OCI-LY1 (cell line): ENCODE data around the gene FREY1.

Experiments
- H2AFZ ChIP-seq: fragments of 200-600 bp; sonication (generic), shearing (Covaris generic); 2 replicates; pipeline ENCODE4 v1.6.0; 2014; ENCODE audit warnings: antibody characterized with exemption, mild to moderate bottlenecking, low read length
- H3F3A ChIP-seq: fragments of 200-600 bp; sonication (generic), shearing (Covaris generic); 2 replicates; pipeline ENCODE4 v1.6.0; 2014; ENCODE audit warnings: mild to moderate bottlenecking, antibody characterized with exemption, low read length, moderate library complexity; ENCODE audit not compliant: insufficient read depth
- H3K27ac ChIP-seq: fragments of 200-600 bp; sonication (generic); 2 replicates; pipeline ENCODE4 v1.5.1; 2014; ENCODE audit warnings: low read length, mixed run types, mild to moderate bottlenecking, low read depth; ENCODE audit not compliant: poor library complexity, severe bottlenecking
- H3K27me3 ChIP-seq: fragments of 200-600 bp; sonication (generic); 2 replicates; pipeline ENCODE4 v1.6.0; 2014; ENCODE audit warnings: antibody characterized with exemption, mild to moderate bottlenecking, low read length, moderate library complexity; ENCODE audit not compliant: insufficient read depth
- H3K36me3 ChIP-seq: fragments of 200-600 bp; sonication (generic); 2 replicates; pipeline ENCODE4 v1.6.1; 2014; ENCODE audit warnings: mild to moderate bottlenecking, antibody characterized with exemption, low read length, moderate library complexity, mixed read lengths; ENCODE audit not compliant: insufficient read depth
- H3K4me1 ChIP-seq: fragments of 200-600 bp; sonication (generic); 2 replicates; pipeline ENCODE4 v1.5.1; 2014; ENCODE audit warnings: mild to moderate bottlenecking, low read length, moderate library complexity; ENCODE audit not compliant: insufficient read depth, severe bottlenecking
- H3K4me2 ChIP-seq: fragments of 200-600 bp; sonication (generic), shearing (Covaris generic); 2 replicates; pipeline ENCODE4 v1.6.1; 2014; ENCODE audit warnings: low read length
- H3K4me3 ChIP-seq: fragments of 200-600 bp; sonication (generic); 2 replicates; pipeline ENCODE4 v1.5.1; 2014; ENCODE audit warnings: low read length, low read depth, mild to moderate bottlenecking, mixed read lengths; ENCODE audit not compliant: poor library complexity, severe bottlenecking
- H3K79me2 ChIP-seq: fragments of 200-600 bp; shearing (Covaris generic); 2 replicates; pipeline ENCODE4 v1.6.1; 2016; ENCODE audit warnings: mixed run types, low read length, mixed read lengths; ENCODE audit not compliant: insufficient read depth
- H3K9ac ChIP-seq: fragments of 200-600 bp; sonication (generic), shearing (Covaris generic); 2 replicates; pipeline ENCODE4 v1.6.1; 2014; ENCODE audit warnings: mild to moderate bottlenecking, low read length, mixed read lengths
- H3K9me2 ChIP-seq: fragments of 200-600 bp; sonication (generic), shearing (Covaris generic); 2 replicates; pipeline ENCODE4 v1.6.1; 2014; ENCODE audit warnings: low read depth, mild to moderate bottlenecking, low read length, mixed read lengths
- H3K9me3 ChIP-seq: fragments of 200-600 bp; shearing (Covaris generic); 2 replicates; pipeline ENCODE4 v1.6.1; 2014; ENCODE audit warnings: low read length, mixed read lengths
- H4K20me1 ChIP-seq: fragments of 200-600 bp; sonication (generic), shearing (Covaris generic); 2 replicates; pipeline ENCODE4 v1.6.0; 2016; ENCODE audit warnings: mild to moderate bottlenecking, low read length; ENCODE audit not compliant: insufficient read depth
- CTCF ChIP-seq: fragments of 200-600 bp; sonication (generic), shearing (Covaris generic); IDR thresholded peaks from 2 replicates; pipeline ENCODE4 v1.5.1; 2017; ENCODE audit warnings: mild to moderate bottlenecking, antibody characterized with exemption, low read length, moderate library complexity, mixed read lengths
- EZH2 ChIP-seq: fragments of 200-600 bp; sonication (generic), shearing (Covaris generic); IDR thresholded peaks from 2 replicates; pipeline ENCODE4 v1.8.0; 2017; ENCODE audit warnings: borderline replicate concordance, mixed run types, mild to moderate bottlenecking, antibody characterized with exemption, low read length, moderate library complexity, mixed read lengths

Gene FREY1

GRCh38 chr11:45879803-45880686 is 27.0 kb downstream of the FREY1 start:
- H3K4me2 ChIP-seq: no peak overlapping the region
- no peak for TF ChIP-seq CTCF
- TF ChIP-seq EZH2: no peak

DNA sequence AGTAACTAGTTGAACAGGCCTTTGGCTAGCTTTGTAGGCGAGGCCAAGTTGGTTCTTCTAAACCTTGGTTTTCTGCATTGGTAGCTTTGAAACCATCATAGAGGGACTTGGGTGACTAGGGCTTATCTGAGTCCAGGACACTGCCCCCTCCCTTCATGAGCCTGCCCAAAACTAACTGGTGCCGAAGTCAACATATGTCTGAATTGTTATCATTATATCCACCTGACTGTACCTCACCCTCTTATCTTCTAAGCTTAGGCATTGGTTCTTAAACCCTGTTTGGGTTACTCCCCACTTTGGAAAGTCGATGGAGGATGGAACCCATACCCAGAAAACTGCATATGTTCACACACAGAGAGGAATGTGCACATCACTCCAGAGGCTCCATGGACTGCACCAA is 29.2 kb downstream of the FREY1 start:
- Histone ChIP-seq H3K9ac (no peak overlapping the region), H3K27ac (no peak overlapping the region), H3K4me1 (no peaks in the 10 kb centered on the region), H3K9me3 (no peaks in the 10 kb centered on the region), H3F3A (no peaks in the 10 kb centered on the region), H3K4me2 (no peak overlapping the region), H3K79me2 (no peaks in the 10 kb centered on the region), H2AFZ (no peak overlapping the region), H4K20me1 (no peaks in the 10 kb centered on the region), H3K4me3 (no peak overlapping the region), H3K36me3 (peaks cover 44% of the 10 kb centered on the region), H3K9me2 (no peaks in the 10 kb centered on the region), H3K27me3 (no peaks in the 10 kb centered on the region)
- TF ChIP-seq CTCF: no peak
- TF ChIP-seq EZH2: no peak

More at GRCh38 chr11:45879803-45880686, 27.0 kb downstream of the FREY1 start:
- Histone ChIP-seq H3K27ac (no peak overlapping the region), H3K27me3 (no peaks in the 10 kb centered on the region), H3K4me3 (no peak overlapping the region), H3K9me2 (no peaks in the 10 kb centered on the region), H3K9me3 (no peaks in the 10 kb centered on the region), H3K79me2 (no peaks in the 10 kb centered on the region), H3K9ac (no peak overlapping the region), H4K20me1 (no peaks in the 10 kb centered on the region), H3F3A (no peaks in the 10 kb centered on the region), H3K36me3 (peaks cover 33% of the 10 kb centered on the region), H3K4me1 (peaks cover 2% of the 10 kb centered on the region), H2AFZ (no peak overlapping the region)

DNA sequence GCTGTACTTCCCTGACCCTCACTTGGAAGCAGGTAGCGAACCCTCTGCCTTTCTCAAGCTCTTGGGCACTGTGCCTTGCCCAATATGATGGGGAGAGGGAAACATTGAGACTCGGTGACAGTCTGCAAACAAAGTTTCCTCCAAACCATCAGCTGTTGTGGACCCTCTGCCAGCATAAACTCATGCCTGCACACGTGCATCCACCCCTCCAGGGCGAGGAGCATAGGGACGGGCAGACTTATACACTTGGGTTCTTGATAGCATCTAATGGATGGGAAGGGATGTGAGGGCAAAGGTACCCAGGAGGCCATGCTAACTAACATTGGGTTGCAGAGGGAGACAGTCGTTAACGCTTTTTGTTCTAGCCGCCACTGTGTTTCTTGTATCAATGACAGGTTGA is 29.9 kb downstream of the FREY1 start:
- Histone ChIP-seq H3K27me3 (no peaks in the 10 kb centered on the region), H3F3A (no peaks in the 10 kb centered on the region)
- no peak for TF ChIP-seq CTCF
- TF ChIP-seq EZH2: no peak

More for the DNA sequence above, 29.9 kb downstream of the FREY1 start:
- Histone ChIP-seq H3K4me3 (no peak overlapping the region), H3K9me3 (no peaks in the 10 kb centered on the region), H3K9ac (no peak overlapping the region), H3K4me2 (no peak overlapping the region), H3K36me3 (peaks cover 48% of the 10 kb centered on the region), H3K9me2 (no peaks in the 10 kb centered on the region), H4K20me1 (no peaks in the 10 kb centered on the region), H2AFZ (no peak overlapping the region), H3K79me2 (no peaks in the 10 kb centered on the region), H3K4me1 (no peaks in the 10 kb centered on the region), H3K27ac (no peak overlapping the region)
